Measurements from ENCODE around the gene IFNG-AS1. TPM values are rescaled to one million over a fixed set of nuclear protein-coding genes. Genes with fewer than 3 reads are reported as not detected.

The IFNG-AS1 gene
- total and polyA plus RNA-seq, 7 experiments from 2014 or later, result 0.17 to 2.4 (median 1.5) TPM

DNA sequence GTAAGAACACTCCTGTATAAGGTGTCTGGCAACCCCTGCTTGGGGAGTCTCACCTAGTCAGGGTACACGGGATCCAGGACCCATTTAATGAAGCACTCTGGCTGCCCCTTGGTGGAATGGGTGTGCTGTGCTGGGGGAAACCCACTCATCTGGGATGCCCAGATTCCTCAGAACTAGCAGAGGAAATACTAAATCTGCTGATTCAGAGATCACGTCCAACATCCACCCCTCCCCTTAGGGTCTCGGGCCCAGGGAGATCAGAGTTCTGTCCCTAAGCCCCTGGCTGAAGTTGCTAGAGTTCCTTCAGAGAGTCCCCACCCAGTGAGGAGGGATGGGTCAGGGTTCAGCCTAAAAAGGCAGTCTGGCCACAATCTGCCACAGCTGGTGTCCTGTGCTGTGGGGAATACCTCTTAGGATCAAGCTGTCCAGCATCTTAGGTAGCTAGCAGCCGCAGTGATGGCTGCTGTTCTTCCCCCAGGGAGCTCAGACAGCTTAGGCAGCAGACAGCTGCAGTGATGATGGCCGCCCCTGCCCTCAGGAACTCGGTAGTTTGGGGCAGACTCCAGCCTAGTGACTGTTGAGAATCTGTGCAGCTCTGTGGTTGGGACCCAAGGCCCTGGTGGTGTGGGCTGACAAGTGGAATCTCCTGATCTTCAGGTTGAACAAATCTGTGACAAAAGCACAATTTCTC is 74.8 kb downstream of the IFNG-AS1 start:
- peaks cover 8 to 62% (median 30%) of the 10 kb centered on the region in 11 donors for H3K9me3 Mint-ChIP-seq
- H3K27ac ChIP-seq (ENCODE audit: low read depth, low read length), result no peak overlapping the region
- no peak overlapping the region for H3K27ac Mint-ChIP-seq
- ChIA-PET POLR2A (interaction anchor here (0.9 kb wide), 1 partner anchor 17 kb away, joined by 3 read pairs; no protein-coding TSS in a partner anchor), CTCF (no interaction called here)
- no peaks in the 10 kb centered on the region for H3K27me3 ChIP-seq (ENCODE audit: control insufficient read depth in 2 of 2, insufficient read depth in 2 of 2, low read length in 2 of 2)
- H3K36me3 ChIP-seq (ENCODE audit: control insufficient read depth in 2 of 3, insufficient read depth in 3 of 3, low read length in 3 of 3), result no peaks in the 10 kb centered on the region
- H3K36me3 Mint-ChIP-seq, result peaks cover 6 to 40% (median 27%) of the 10 kb centered on the region in 5 donors
- H3K27me3 Mint-ChIP-seq, result peaks cover 0 to 10% (median 3%) of the 10 kb centered on the region in 5 donors
- DNase-seq (no peak), ATAC-seq (no peak)
- peaks cover 0 to 5% of the 10 kb centered on the region in 2 donors for H3K4me1 ChIP-seq (ENCODE audit: control insufficient read depth in 2 of 2, insufficient read depth in 2 of 2, low read length in 2 of 2)
- peaks cover 0 to 6% (median 0%) of the 10 kb centered on the region in 3 experiments for H3K9me3 ChIP-seq (ENCODE audit: control insufficient read depth in 2 of 3, low read length in 3 of 3)
- intact Hi-C loops (cut with micrococcal nuclease), result no loop called here
- no peak overlapping the region for H3K4me3 Mint-ChIP-seq
- H3K4me3 ChIP-seq (ENCODE audit: low read length), result no peak overlapping the region
- H3K4me1 Mint-ChIP-seq, result peaks cover 0 to 6% (median 0%) of the 10 kb centered on the region in 7 donors

DNA sequence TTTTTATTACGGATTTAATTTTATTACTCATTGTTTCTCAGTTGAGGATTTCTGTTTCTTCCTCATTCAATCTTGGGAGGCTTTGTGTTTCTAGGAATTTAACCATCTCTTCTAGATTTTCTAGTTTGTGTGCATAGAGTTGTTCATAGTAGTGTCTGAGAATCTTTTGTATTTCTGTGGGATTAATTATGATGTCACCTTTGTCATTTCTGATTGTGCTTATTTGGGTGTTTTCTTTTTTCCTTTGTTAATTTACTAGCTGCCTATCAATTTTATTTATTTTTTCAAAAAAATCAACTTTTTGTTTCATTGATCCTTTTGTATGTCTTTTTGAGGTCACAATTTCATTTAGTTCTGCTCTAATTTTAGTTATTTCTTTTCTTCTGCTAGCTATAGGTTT is 75.9 kb downstream of the IFNG-AS1 start:
- peaks cover 0 to 5% of the 10 kb centered on the region in 2 donors for H3K4me1 ChIP-seq (ENCODE audit: control insufficient read depth in 2 of 2, insufficient read depth in 2 of 2, low read length in 2 of 2)
- peaks cover 8 to 57% (median 27%) of the 10 kb centered on the region in 11 donors for H3K9me3 Mint-ChIP-seq
- peaks cover 0 to 10% (median 3%) of the 10 kb centered on the region in 5 donors for H3K27me3 Mint-ChIP-seq

DNA sequence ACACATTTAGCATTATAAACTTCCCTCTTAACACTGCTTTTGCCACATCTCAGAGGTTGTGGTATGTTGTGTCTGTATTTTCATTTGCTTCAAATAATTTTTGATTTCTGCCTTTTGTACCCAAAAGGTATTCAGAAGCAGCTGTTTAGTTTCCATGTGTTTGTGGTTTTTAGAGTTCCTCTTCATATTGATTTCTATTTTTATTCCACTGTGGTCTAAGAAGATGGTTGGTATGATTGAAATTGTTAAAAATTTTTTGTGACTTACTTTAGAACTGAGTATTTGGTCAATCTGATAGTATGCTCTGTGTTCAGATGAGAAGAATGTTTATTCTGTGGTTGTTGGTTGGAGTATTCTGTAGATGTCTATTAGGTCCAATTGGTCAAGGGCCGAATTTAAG is 76.4 kb downstream of the IFNG-AS1 start:
- Histone ChIP-seq H3K4me1 (ENCODE audit: control insufficient read depth in 2 of 2, insufficient read depth in 2 of 2, low read length in 2 of 2) (peaks cover 0 to 5% of the 10 kb centered on the region in 2 donors), H3K36me3 (ENCODE audit: control insufficient read depth in 2 of 3, insufficient read depth in 3 of 3, low read length in 3 of 3) (no peaks in the 10 kb centered on the region), H3K9me3 (ENCODE audit: control insufficient read depth in 2 of 3, low read length in 3 of 3) (peaks cover 0 to 6% (median 0%) of the 10 kb centered on the region in 3 experiments), H3K27ac (ENCODE audit: low read depth, low read length) (no peak overlapping the region), H3K27me3 (ENCODE audit: control insufficient read depth in 2 of 2, insufficient read depth in 2 of 2, low read length in 2 of 2) (no peaks in the 10 kb centered on the region), H3K4me3 (ENCODE audit: low read length) (no peak overlapping the region)
- intact Hi-C loops (cut with micrococcal nuclease), result no loop called here
- no peak for DNase-seq
- Mint-ChIP-seq H3K9me3 (peaks cover 8 to 56% (median 27%) of the 10 kb centered on the region in 11 donors), H3K27me3 (peaks cover 0 to 10% (median 3%) of the 10 kb centered on the region in 5 donors), H3K4me1 (peaks cover 0 to 8% (median 0%) of the 10 kb centered on the region in 7 donors), H3K36me3 (peaks cover 6 to 41% (median 30%) of the 10 kb centered on the region in 5 donors), H3K27ac (no peak overlapping the region), H3K4me3 (no peak overlapping the region)
- no peak for ATAC-seq
- ChIA-PET CTCF (interaction anchor here (0.6 to 0.7 kb wide), 2 partner anchors 25 to 153 kb away, joined by 3 read pairs; no protein-coding TSS in a partner anchor), POLR2A (no interaction called here)

More for the DNA sequence above, 75.9 kb downstream of the IFNG-AS1 start:
- Histone ChIP-seq H3K27ac (ENCODE audit: low read depth, low read length) (no peak overlapping the region), H3K27me3 (ENCODE audit: control insufficient read depth in 2 of 2, insufficient read depth in 2 of 2, low read length in 2 of 2) (no peaks in the 10 kb centered on the region), H3K4me3 (ENCODE audit: low read length) (no peak overlapping the region), H3K9me3 (ENCODE audit: control insufficient read depth in 2 of 3, low read length in 3 of 3) (peaks cover 0 to 6% (median 0%) of the 10 kb centered on the region in 3 experiments), H3K36me3 (ENCODE audit: control insufficient read depth in 2 of 3, insufficient read depth in 3 of 3, low read length in 3 of 3) (no peaks in the 10 kb centered on the region)
- intact Hi-C loops (cut with micrococcal nuclease), result no loop called here
- peaks cover 6 to 40% (median 30%) of the 10 kb centered on the region in 5 donors for H3K36me3 Mint-ChIP-seq
- no peak overlapping the region for H3K27ac Mint-ChIP-seq
- ChIA-PET POLR2A (no interaction called here), CTCF (interaction anchor here (0.6 to 0.7 kb wide), 2 partner anchors 25 to 154 kb away, joined by 3 read pairs; no protein-coding TSS in a partner anchor)
- DNase-seq (no peak), ATAC-seq (no peak)
- H3K4me3 Mint-ChIP-seq, result no peak overlapping the region
- H3K4me1 Mint-ChIP-seq, result peaks cover 0 to 8% (median 0%) of the 10 kb centered on the region in 7 donors

DNA sequence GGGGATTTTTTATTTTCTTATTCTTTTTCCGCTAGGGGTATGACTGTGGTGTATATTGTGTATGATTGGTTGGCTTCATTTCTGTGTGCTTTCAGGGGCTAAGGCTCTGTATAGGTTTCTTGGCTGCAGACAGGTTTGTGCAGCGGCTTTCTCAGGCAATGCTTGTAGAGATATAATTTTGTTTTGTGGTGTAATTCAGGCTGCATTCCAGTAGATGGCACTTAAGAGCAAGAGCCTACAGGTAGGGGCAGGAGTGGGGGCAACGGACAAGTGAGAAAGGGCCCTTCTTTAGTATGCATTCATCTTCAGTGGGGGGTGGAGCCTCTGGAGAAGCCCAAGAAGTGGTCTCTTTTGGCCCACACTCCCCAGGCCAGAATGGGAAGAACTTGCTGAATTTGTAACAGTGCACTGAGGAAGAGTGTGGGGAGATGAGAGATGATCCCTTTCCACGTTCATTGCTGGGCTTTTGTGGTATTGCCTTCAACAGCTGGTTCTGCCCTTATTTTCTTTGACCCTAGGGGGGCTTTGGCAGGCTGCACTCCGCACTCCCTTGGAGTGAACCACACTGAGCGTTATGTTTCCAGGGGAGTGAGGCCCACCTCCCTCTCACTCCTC is 78.6 kb downstream of the IFNG-AS1 start:
- Histone ChIP-seq H3K27ac (ENCODE audit: low read depth, low read length) (no peak overlapping the region), H3K4me1 (ENCODE audit: control insufficient read depth in 2 of 2, insufficient read depth in 2 of 2, low read length in 2 of 2) (peaks cover 0 to 5% of the 10 kb centered on the region in 2 donors), H3K27me3 (ENCODE audit: control insufficient read depth in 2 of 2, insufficient read depth in 2 of 2, low read length in 2 of 2) (no peaks in the 10 kb centered on the region), H3K9me3 (ENCODE audit: control insufficient read depth in 2 of 3, low read length in 3 of 3) (peaks cover 0 to 6% (median 0%) of the 10 kb centered on the region in 3 experiments), H3K4me3 (ENCODE audit: low read length) (no peak overlapping the region), H3K36me3 (ENCODE audit: control insufficient read depth in 2 of 3, insufficient read depth in 3 of 3, low read length in 3 of 3) (no peaks in the 10 kb centered on the region)
- CTCF ChIA-PET, result no interaction called here
- peaks cover 0 to 10% (median 2%) of the 10 kb centered on the region in 5 donors for H3K27me3 Mint-ChIP-seq
- POLR2A ChIA-PET, result no interaction called here
- H3K36me3 Mint-ChIP-seq, result peaks cover 6 to 35% (median 18%) of the 10 kb centered on the region in 5 donors
- DNase-seq (no peak), ATAC-seq (no peak)
- H3K4me1 Mint-ChIP-seq, result peaks cover 0 to 8% (median 0%) of the 10 kb centered on the region in 7 donors
- peaks cover 0 to 39% (median 15%) of the 10 kb centered on the region in 11 donors for H3K9me3 Mint-ChIP-seq
- no peak overlapping the region for H3K27ac Mint-ChIP-seq
- intact Hi-C loops (cut with micrococcal nuclease), result no loop called here
- H3K4me3 Mint-ChIP-seq, result no peak overlapping the region

DNA sequence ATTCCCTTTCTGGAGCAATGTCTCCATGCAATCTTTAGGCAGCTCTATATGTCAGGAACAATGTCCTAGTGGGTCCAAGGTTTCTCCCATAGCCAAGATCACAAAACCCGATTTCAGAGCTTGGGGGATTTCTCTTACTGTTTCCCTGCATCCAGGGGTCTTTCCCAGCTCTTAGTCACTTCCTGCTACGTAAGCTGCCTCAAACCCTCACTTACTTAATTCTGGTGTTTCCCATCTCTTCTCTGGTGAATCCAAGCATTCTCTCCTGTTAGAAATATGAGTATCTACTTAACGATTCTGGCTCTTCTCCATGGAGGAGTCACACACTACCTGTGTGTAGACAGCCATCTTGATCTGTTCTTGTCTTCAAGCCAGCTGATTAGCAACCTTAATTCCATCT is 80.0 kb downstream of the IFNG-AS1 start:
- peaks cover 0 to 8% (median 0%) of the 10 kb centered on the region in 7 donors for H3K4me1 Mint-ChIP-seq
- Histone ChIP-seq H3K36me3 (ENCODE audit: control insufficient read depth in 2 of 3, insufficient read depth in 3 of 3, low read length in 3 of 3) (no peaks in the 10 kb centered on the region), H3K27ac (ENCODE audit: low read depth, low read length) (no peak overlapping the region), H3K4me3 (ENCODE audit: low read length) (no peak overlapping the region), H3K4me1 (ENCODE audit: control insufficient read depth in 2 of 2, insufficient read depth in 2 of 2, low read length in 2 of 2) (peaks cover 0 to 5% of the 10 kb centered on the region in 2 donors), H3K9me3 (ENCODE audit: control insufficient read depth in 2 of 3, low read length in 3 of 3) (peaks cover 0 to 6% (median 0%) of the 10 kb centered on the region in 3 experiments), H3K27me3 (ENCODE audit: control insufficient read depth in 2 of 2, insufficient read depth in 2 of 2, low read length in 2 of 2) (no peaks in the 10 kb centered on the region)
- ATAC-seq (no peak), DNase-seq (no peak)
- no peak overlapping the region for H3K4me3 Mint-ChIP-seq
- H3K36me3 Mint-ChIP-seq, result peaks cover 6 to 32% (median 18%) of the 10 kb centered on the region in 5 donors
- H3K9me3 Mint-ChIP-seq, result peaks cover 0 to 39% (median 15%) of the 10 kb centered on the region in 11 donors
- no peak overlapping the region for H3K27ac Mint-ChIP-seq
- H3K27me3 Mint-ChIP-seq, result peaks cover 0 to 10% (median 2%) of the 10 kb centered on the region in 5 donors
- ChIA-PET CTCF (no interaction called here), POLR2A (no interaction called here)
- intact Hi-C loops (cut with micrococcal nuclease), result no loop called here
